ENCODE data around the gene GPA33.

The GPA33 gene

GRCh38 chr1:167104256-167104633 lies 14.1 kb upstream of the GPA33 start:
- H3K4me3 ChIP-seq (ENCODE audit: low read depth, low read length) = no peak overlapping the region
- TF ChIP-seq CTCF (IDR thresholded peaks at IDR 0.05; ENCODE audit: low read depth, low read length, missing control alignments) = no peak
- in situ Hi-C loops (cut with HindIII; ENCODE audit: low sequenced_read_pairs) = no loop called here
- no peak for DNase-seq (ENCODE audit: low read depth)

- DNase-seq (ENCODE audit: low read depth) = no peak
- in situ Hi-C loops (cut with HindIII; ENCODE audit: low sequenced_read_pairs) = no loop called here
- TF ChIP-seq CTCF (IDR thresholded peaks at IDR 0.05; ENCODE audit: low read depth, low read length, missing control alignments) = no peak
- no peak overlapping the region for H3K4me3 ChIP-seq (ENCODE audit: low read depth, low read length)
Observed at GRCh38 chr1:167102906-167103573, 12.9 kb upstream of the GPA33 start.

GRCh38 chr1:167101754-167102153 lies 11.6 kb upstream of the GPA33 start:
- H3K4me3 ChIP-seq (ENCODE audit: low read depth, low read length) = no peak overlapping the region
- no peak for DNase-seq (ENCODE audit: low read depth)
- TF ChIP-seq CTCF (IDR thresholded peaks at IDR 0.05; ENCODE audit: low read depth, low read length, missing control alignments) = no peak
- in situ Hi-C loops (cut with HindIII; ENCODE audit: low sequenced_read_pairs) = no loop called here

- DNase-seq (ENCODE audit: low read depth) = no peak
- TF ChIP-seq CTCF (IDR thresholded peaks at IDR 0.05; ENCODE audit: low read depth, low read length, missing control alignments) = no peak
- no peak overlapping the region for H3K4me3 ChIP-seq (ENCODE audit: low read depth, low read length)
- in situ Hi-C loops (cut with HindIII; ENCODE audit: low sequenced_read_pairs) = no loop called here
Observed at GRCh38 chr1:167100730-167101129, 10.6 kb upstream of the GPA33 start.

- no peak for TF ChIP-seq CTCF (IDR thresholded peaks at IDR 0.05; ENCODE audit: low read depth, low read length, missing control alignments)
- H3K4me3 ChIP-seq (ENCODE audit: low read depth, low read length) = no peak overlapping the region
- in situ Hi-C loops (cut with HindIII; ENCODE audit: low sequenced_read_pairs) = no loop called here
- no peak for DNase-seq (ENCODE audit: low read depth)
Observed at GRCh38 chr1:167099851-167100250, 9.7 kb upstream of the GPA33 start.

GRCh38 chr1:167095368-167095767 lies 5.2 kb upstream of the GPA33 start:
- no peak overlapping the region for H3K4me3 ChIP-seq (ENCODE audit: low read depth, low read length)
- no peak for TF ChIP-seq CTCF (IDR thresholded peaks at IDR 0.05; ENCODE audit: low read depth, low read length, missing control alignments)
- peak; percentile 64 for DNase-seq (ENCODE audit: low read depth)
- in situ Hi-C loops (cut with HindIII; ENCODE audit: low sequenced_read_pairs) = no loop called here
